Neural cell (in vitro differentiated cells): ENCODE data around the gene SLC6A20. TPM values are rescaled to one million over a fixed set of nuclear protein-coding genes. Genes with fewer than 3 reads are reported as not detected.

ENCODE experiments used
- H2AFZ ChIP-seq: fragments of 200-600, 300-800 bp; sonication (generic), shearing (Covaris generic); 2 replicates; pipeline ENCODE4 v1.6.0; 2014; ENCODE audit warnings: low read depth, mild to moderate bottlenecking, antibody characterized with exemption, low read length, moderate library complexity
- H3F3A ChIP-seq: fragments of 200-600 bp; shearing (Covaris generic); 2 replicates; pipeline ENCODE4 v1.6.1; 2016; ENCODE audit warnings: mild to moderate bottlenecking, moderate library complexity, mixed read lengths, antibody characterized with exemption, low read length; ENCODE audit not compliant: insufficient read depth, poor library complexity, severe bottlenecking
- H3K27ac ChIP-seq: fragments of 200-600, 300-800 bp; sonication (generic), shearing (Covaris generic); 2 replicates; pipeline ENCODE4 v1.5.1; 2014; ENCODE audit warnings: mild to moderate bottlenecking, low read length, moderate library complexity
- H3K27me3 ChIP-seq: fragments of 300-800, 200-600 bp; sonication (generic), shearing (Covaris generic); 2 replicates; pipeline ENCODE4 v1.6.0; 2014; ENCODE audit warnings: mild to moderate bottlenecking, low read depth, low read length, moderate library complexity; ENCODE audit not compliant: insufficient read depth
- H3K36me3 ChIP-seq: fragments of 300-800, 200-600 bp; sonication (generic), shearing (Covaris generic); 2 replicates; pipeline ENCODE4 v1.5.1; 2014; ENCODE audit warnings: mild to moderate bottlenecking, antibody characterized with exemption, low read length, moderate library complexity; ENCODE audit not compliant: insufficient read depth
- H3K4me2 ChIP-seq: fragments of 300-800, 200-600 bp; sonication (generic), shearing (Covaris generic); 2 replicates; pipeline ENCODE4 v1.6.0; 2014; ENCODE audit warnings: mild to moderate bottlenecking, low read length
- H3K4me3 ChIP-seq: fragments of 300-800, 200-600 bp; sonication (generic), shearing (Covaris generic); 2 replicates; pipeline ENCODE4 v1.5.1; 2014; ENCODE audit warnings: mild to moderate bottlenecking, low read length, moderate library complexity
- H3K79me2 ChIP-seq: fragments of 200-600 bp; shearing (Covaris generic); replicated peaks from 2 replicates; pipeline ENCODE4 v1.6.0; 2014; ENCODE audit warnings: mild to moderate bottlenecking, low read length, moderate library complexity; ENCODE audit not compliant: insufficient read depth
- H3K9ac ChIP-seq: fragments of 300-800, 200-600 bp; sonication (generic), shearing (Covaris generic); 2 replicates; pipeline ENCODE4 v1.6.1; 2016; ENCODE audit warnings: mild to moderate bottlenecking, low read length, mixed read lengths
- H3K9me2 ChIP-seq: fragments of 200-600 bp; shearing (Covaris generic); 2 replicates; pipeline ENCODE4 v1.6.1; 2016; ENCODE audit warnings: mild to moderate bottlenecking, low read length, mixed read lengths; ENCODE audit not compliant: insufficient read depth
- H3K9me3 ChIP-seq: fragments of 200-600, 300-800 bp; sonication (generic), shearing (Covaris generic); 2 replicates; pipeline ENCODE4 v1.6.1; 2016; ENCODE audit warnings: mild to moderate bottlenecking, mixed run types, low read length, moderate library complexity, mixed read lengths
- H4K20me1 ChIP-seq: fragments of 200-600 bp; shearing (Covaris generic); 2 replicates; pipeline ENCODE4 v1.6.1; 2016; ENCODE audit warnings: mild to moderate bottlenecking, mixed run types; ENCODE audit not compliant: insufficient read depth
- CTCF ChIP-seq: fragments of 450-650 bp; IDR thresholded peaks from 2 replicates; pipeline ENCODE4 v1.5.1; 2014; ENCODE audit warnings: antibody characterized with exemption, mild to moderate bottlenecking, moderate library complexity; ENCODE audit not compliant: poor library complexity, severe bottlenecking
- EP300 ChIP-seq: fragments of 450-650 bp; conservative IDR thresholded peaks from 2 replicates; pipeline ENCODE4 v1.6.1; 2014; ENCODE audit warnings: antibody characterized with exemption, mild to moderate bottlenecking, moderate library complexity; ENCODE audit not compliant: poor library complexity, severe bottlenecking
- EZH2 ChIP-seq: fragments of 200-600, 300-800 bp; shearing (Covaris generic), sonication (generic); IDR thresholded peaks from 2 replicates; pipeline ENCODE4 v1.6.1; 2014; ENCODE audit warnings: antibody characterized with exemption, low read length, borderline replicate concordance, mild to moderate bottlenecking; ENCODE audit not compliant: insufficient read depth, poor library complexity, severe bottlenecking
- MXI1 ChIP-seq: fragments of 450-650 bp; conservative IDR thresholded peaks from 2 replicates; pipeline ENCODE4 v1.6.1; 2014; ENCODE audit warnings: antibody characterized with exemption, mild to moderate bottlenecking; ENCODE audit not compliant: poor library complexity, severe bottlenecking
- POLR2AphosphoS5 ChIP-seq: IDR thresholded peaks from 2 replicates; pipeline ENCODE4 v1.6.1; 2012
- RAD21 ChIP-seq: fragments of 450-650 bp; conservative IDR thresholded peaks from 2 replicates; pipeline ENCODE4 v1.6.1; 2014; ENCODE audit warnings: antibody characterized with exemption, mild to moderate bottlenecking, moderate library complexity
- REST ChIP-seq: IDR thresholded peaks from 2 replicates; pipeline ENCODE4 v1.6.1; 2012; ENCODE audit warnings: borderline replicate concordance
- SMC3 ChIP-seq: fragments of 450-650 bp; conservative IDR thresholded peaks from 2 replicates; pipeline ENCODE4 v1.6.1; 2014; ENCODE audit warnings: antibody characterized with exemption, mild to moderate bottlenecking, moderate library complexity; ENCODE audit not compliant: poor library complexity
- TAF1 ChIP-seq: IDR thresholded peaks from 2 replicates; pipeline ENCODE4 v1.6.1; 2012; ENCODE audit warnings: low read depth
- polyA plus RNA-seq: library from polyadenylated mRNA; depleted of rRNA; stranded (reverse); fragments of >200 nt; gene quantifications from 2 replicates; pipeline ENCODE4 v1.2.3, GENCODE V29; 2014

The SLC6A20 gene
- polyA plus RNA-seq, 1 donor from 2014 or later: not detected

- Histone ChIP-seq H3F3A (no peaks in the 10 kb centered on the region), H4K20me1 (no peaks in the 10 kb centered on the region), H3K9ac (no peak overlapping the region), H3K27me3 (peaks cover 42% of the 10 kb centered on the region), H2AFZ (no peak overlapping the region), H3K27ac (no peak overlapping the region), H3K4me3 (no peak overlapping the region), H3K36me3 (no peaks in the 10 kb centered on the region), H3K9me3 (no peaks in the 10 kb centered on the region), H3K4me2 (no peak overlapping the region), H3K79me2 (no peaks in the 10 kb centered on the region), H3K9me2 (no peaks in the 10 kb centered on the region)
- TF ChIP-seq TAF1 (no peak), MXI1 (no peak), EP300 (no peak), SMC3 (no peak), POLR2AphosphoS5 (no peak), CTCF (no peak), EZH2 (no peak), REST (no peak), RAD21 (no peak)
Observed at GRCh38 chr3:45792516-45793172, 3.7 kb downstream of the SLC6A20 start.

GRCh38 chr3:45792036-45792435 is 4.3 kb downstream of the SLC6A20 start:
- Histone ChIP-seq H3K27ac (no peak overlapping the region), H3K4me2 (no peak overlapping the region), H4K20me1 (no peaks in the 10 kb centered on the region), H3F3A (no peaks in the 10 kb centered on the region), H3K4me3 (no peak overlapping the region), H3K79me2 (no peaks in the 10 kb centered on the region), H3K9me2 (no peaks in the 10 kb centered on the region), H3K27me3 (peaks cover 36% of the 10 kb centered on the region), H2AFZ (no peak overlapping the region), H3K36me3 (no peaks in the 10 kb centered on the region), H3K9ac (no peak overlapping the region), H3K9me3 (no peaks in the 10 kb centered on the region)
- TF ChIP-seq RAD21: no peak
- TF ChIP-seq EZH2: no peak
- no peak for TF ChIP-seq CTCF
- no peak for TF ChIP-seq TAF1
- no peak for TF ChIP-seq REST
- TF ChIP-seq POLR2AphosphoS5: no peak
- no peak for TF ChIP-seq EP300
- TF ChIP-seq SMC3: no peak
